ENCODE measurements around the gene KCNIP1. TPM values are rescaled to one million over a fixed set of nuclear protein-coding genes. Genes with fewer than 3 reads are reported as not detected.

Gene KCNIP1
- polyA plus RNA-seq, 1 of the 3 experiments (the other 2 are of a cell fraction), result 1.3 TPM

- Histone ChIP-seq H2AFZ (ENCODE audit: low read depth) (no peak overlapping the region), H4K20me1 (ENCODE audit: insufficient read depth) (no peaks in the 10 kb centered on the region), H3K79me2 (ENCODE audit: insufficient read depth) (no peaks in the 10 kb centered on the region), H3K4me3 (ENCODE audit: low read depth in 2 of 2, low read length in 1 of 2) (no peak overlapping the region), H3K27me3 (ENCODE audit: insufficient read depth) (no peaks in the 10 kb centered on the region), H3K4me2 (no peak overlapping the region), H3K4me1 (ENCODE audit: control insufficient read depth in 1 of 2, insufficient read depth in 2 of 2, low read depth in 1 of 2, low read length in 1 of 2) (no peaks in the 10 kb centered on the region), H3K9me2 (no peaks in the 10 kb centered on the region), H3K36me3 (replicated peaks in 1 of 2; ENCODE audit: control insufficient read depth in 1 of 2, insufficient read depth in 2 of 2, low read length in 1 of 2) (no peaks in the 10 kb centered on the region), H3K9ac (no peak overlapping the region), H3F3A (replicated peaks; ENCODE audit: insufficient read depth) (no peaks in the 10 kb centered on the region), H3K9me3 (no peaks in the 10 kb centered on the region), H3K27ac (ENCODE audit: low read depth in 2 of 2, low read length in 1 of 2) (no peak overlapping the region)
- no peak for DNase-seq
- TF ChIP-seq ELF1 (IDR thresholded peaks at IDR 0.05), result no peak
- TF ChIP-seq, protein P1, sequence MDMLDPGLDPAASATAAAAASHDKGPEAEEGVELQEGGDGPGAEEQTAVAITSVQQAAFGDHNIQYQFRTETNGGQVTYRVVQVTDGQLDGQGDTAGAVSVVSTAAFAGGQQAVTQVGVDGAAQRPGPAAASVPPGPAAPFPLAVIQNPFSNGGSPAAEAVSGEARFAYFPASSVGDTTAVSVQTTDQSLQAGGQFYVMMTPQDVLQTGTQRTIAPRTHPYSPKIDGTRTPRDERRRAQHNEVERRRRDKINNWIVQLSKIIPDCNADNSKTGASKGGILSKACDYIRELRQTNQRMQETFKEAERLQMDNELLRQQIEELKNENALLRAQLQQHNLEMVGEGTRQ (IDR thresholded peaks at IDR 0.05; ENCODE audit: borderline replicate concordance, low read depth, low read length), result no peak
- no peak for TF ChIP-seq TAF1 (IDR thresholded peaks at IDR 0.05; ENCODE audit: borderline replicate concordance, low read depth, low read length)
- TF ChIP-seq JUND (IDR thresholded peaks at IDR 0.05), result no peak
- no peak for TF ChIP-seq FOXJ3 (CRISPR knock-in tag; IDR thresholded peaks at IDR 0.05)
- TF ChIP-seq REST (IDR thresholded peaks at IDR 0.05; ENCODE audit: low read depth, low read length), result no peak
- TF ChIP-seq, protein P2, sequence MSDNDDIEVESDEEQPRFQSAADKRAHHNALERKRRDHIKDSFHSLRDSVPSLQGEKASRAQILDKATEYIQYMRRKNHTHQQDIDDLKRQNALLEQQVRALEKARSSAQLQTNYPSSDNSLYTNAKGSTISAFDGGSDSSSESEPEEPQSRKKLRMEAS (IDR thresholded peaks at IDR 0.05; ENCODE audit: low read depth), result no peak
- ChIA-PET POLR2A (no interaction called here), CTCF (interaction anchor here (0.8 kb wide), 1 partner anchor 10 kb away, joined by 3 read pairs; no protein-coding TSS in a partner anchor)
- WGBS (ENCODE audit: low lambda C conversion rate), result 70% methylated on average over 1 of the region's 1 CpG
These were observed 233.8 kb downstream of the KCNIP1 start for GRCh38 chr5:170737591-170737990.

DNA sequence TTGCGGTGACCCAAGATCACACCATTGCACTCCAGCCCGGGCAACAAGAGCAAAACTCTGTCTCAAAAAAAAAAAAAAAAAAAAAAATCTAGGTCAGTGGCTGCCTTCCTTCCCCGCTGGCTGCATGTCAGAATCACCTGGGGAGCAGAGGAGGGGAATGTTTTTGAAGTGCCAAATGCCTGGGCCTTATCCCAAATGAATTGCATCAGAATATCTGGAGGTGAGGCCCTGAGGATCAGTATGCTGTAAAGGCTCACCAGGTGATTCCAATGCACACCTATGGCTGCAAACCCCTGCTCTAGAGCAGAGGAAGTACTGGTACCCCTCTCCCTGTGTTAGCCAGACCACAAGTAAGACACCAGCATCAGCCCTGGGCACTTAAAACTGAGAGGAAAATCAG, 235.0 kb downstream of the KCNIP1 start:
- Histone ChIP-seq H3K9me3 (no peaks in the 10 kb centered on the region), H3K9me2 (no peaks in the 10 kb centered on the region), H3F3A (replicated peaks; ENCODE audit: insufficient read depth) (no peaks in the 10 kb centered on the region), H3K79me2 (ENCODE audit: insufficient read depth) (no peaks in the 10 kb centered on the region), H2AFZ (ENCODE audit: low read depth) (no peak overlapping the region), H3K4me3 (ENCODE audit: low read depth in 2 of 2, low read length in 1 of 2) (no peak overlapping the region), H3K4me1 (ENCODE audit: control insufficient read depth in 1 of 2, insufficient read depth in 2 of 2, low read depth in 1 of 2, low read length in 1 of 2) (peaks cover 0 to 2% of the 10 kb centered on the region in 2 experiments; a peak in 1 of 4 replicates), H3K27me3 (ENCODE audit: insufficient read depth) (no peaks in the 10 kb centered on the region), H4K20me1 (ENCODE audit: insufficient read depth) (no peaks in the 10 kb centered on the region), H3K27ac (ENCODE audit: low read depth in 2 of 2, low read length in 1 of 2) (no peak overlapping the region), H3K9ac (no peak overlapping the region), H3K36me3 (replicated peaks in 1 of 2; ENCODE audit: control insufficient read depth in 1 of 2, insufficient read depth in 2 of 2, low read length in 1 of 2) (no peaks in the 10 kb centered on the region), H3K4me2 (no peak overlapping the region)
- CTCF ChIA-PET, result interaction anchor here (14.2 kb wide), 1 partner anchor 51 kb away, joined by 511 read pairs; the partner anchor contains the start of gene GABRP
- no peak for TF ChIP-seq RXRA (IDR thresholded peaks at IDR 0.05; ENCODE audit: borderline replicate concordance, low read depth)
- TF ChIP-seq CHD2 (IDR thresholded peaks at IDR 0.05; ENCODE audit: low read length, partially characterized antibody), result no peak
- no peak for TF ChIP-seq SMC3 (IDR thresholded peaks at IDR 0.05; ENCODE audit: low read depth, low read length)
- POLR2A ChIA-PET, result no interaction called here
- WGBS (ENCODE audit: low lambda C conversion rate), result 30% methylated on average over 3 of the region's 3 CpGs
- DNase-seq, result no peak

Measured in SK-N-SH (cell line).